Adrenal gland (tissue), 5 donors: ENCODE results near the gene DAGLB.

ENCODE experiments used
- CTCF ChIP-seq, 6 experiments: fragments of 450-650 bp in 4 of 6; fragments of 200-600 bp in 2 of 6; sonication (generic) in 1 of 6; IDR thresholded peaks; 1 replicate in 5 of 6; 2 replicates in 1 of 6; pipeline versions ENCODE4 v1.5.1 to v1.8.0; 2016 to 2021; ENCODE audit warnings: antibody characterized with exemption in 6 of 6, mild to moderate bottlenecking in 2 of 6, moderate library complexity in 1 of 6
- POLR2A ChIP-seq, 2 donors: fragments of 450-650 bp; IDR thresholded peaks; one replicate each; pipeline ENCODE4 v1.6.1; 2017; ENCODE audit warnings: antibody characterized with exemption in 2 of 2, mild to moderate bottlenecking in 2 of 2, moderate library complexity in 1 of 2
- donor health status: DM: no; HTN: no; CAD: no.

GRCh38 chr7:6382817-6383216, 64.9 kb downstream of the DAGLB start:
- TF ChIP-seq POLR2A (IDR thresholded peaks at IDR 0.05) = no peak
- TF ChIP-seq CTCF (IDR thresholded peaks at IDR 0.05) = no peak
